Stimulated activated CD4-positive, alpha-beta T cell treated with anti-CD3 and anti-CD28 coated beads, Interleukin-1b, Interleukin-23, amount 100 ng/mL, for 1 hour (primary cell): Measurements from ENCODE around the gene PSMA1.
A peak's percentile ranks its signal among the peaks of the same experiment; 100 is the strongest.

Source experiments
- DNase-seq, 2 donors: peaks; one replicate each; pipeline ENCODE4 v3.0.0-alpha.2; 2020; ENCODE audit warnings: low read depth in 2 of 2

PSMA1 gene

GRCh38 chr11:14529951-14530350, 9.8 kb upstream of the PSMA1 start:
- no peak for DNase-seq

GRCh38 chr11:14529321-14529720, 9.1 kb upstream of the PSMA1 start:
- no peak for DNase-seq

- DNase-seq, result no peak
Observed at GRCh38 chr11:14522801-14523200, 2.6 kb upstream of the PSMA1 start.

GRCh38 chr11:14522245-14522644, 2.1 kb upstream of the PSMA1 start:
- DNase-seq, result no peak

GRCh38 chr11:14520747-14521151, 563 bp upstream of the PSMA1 start:
- no peak for DNase-seq

- peak in 1 of 2 donors; percentile 14 for DNase-seq
Observed at GRCh38 chr11:14519597-14519916, 629 bp downstream of the PSMA1 start.

GRCh38 chr11:14518820-14519219, 1.4 kb downstream of the PSMA1 start:
- no peak for DNase-seq

GRCh38 chr11:14513800-14514199, 6.4 kb downstream of the PSMA1 start:
- no peak for DNase-seq

- DNase-seq, result no peak
Observed at GRCh38 chr11:14506532-14506931, 13.7 kb downstream of the PSMA1 start.

- DNase-seq, result no peak
Observed at GRCh38 chr11:14503023-14503422, 17.2 kb downstream of the PSMA1 start.

GRCh38 chr11:14502039-14502438, 18.1 kb downstream of the PSMA1 start:
- no peak for DNase-seq

GRCh38 chr11:14500181-14500651, 20.0 kb downstream of the PSMA1 start:
- DNase-seq, result no peak

GRCh38 chr11:14499560-14500180, 20.5 kb downstream of the PSMA1 start, which contains the start of gene COPB1:
Gene COPB1, minus strand, starts transcription at chr11:14499811. Its CDS starts 883 bp downstream, at chr11:14498928.
- peak; percentile 76 for DNase-seq

- no peak for DNase-seq
Observed at GRCh38 chr11:14499178-14499559, 21.0 kb downstream of the PSMA1 start.

GRCh38 chr11:14480716-14481115, 39.5 kb downstream of the PSMA1 start:
- DNase-seq, result no peak

- DNase-seq, result no peak
Observed at GRCh38 chr11:14471127-14471526, 49.1 kb downstream of the PSMA1 start.

- DNase-seq, result no peak
Observed at GRCh38 chr11:14463623-14464022, 56.6 kb downstream of the PSMA1 start.

- no peak for DNase-seq
Observed at GRCh38 chr11:14460147-14460546, 60.0 kb downstream of the PSMA1 start.

- no peak for DNase-seq
Observed at GRCh38 chr11:14458377-14458776, 61.8 kb downstream of the PSMA1 start.

- no peak for DNase-seq
Observed at GRCh38 chr11:14455648-14456430, 64.3 kb downstream of the PSMA1 start.
